A549 (cell line): ENCODE data around the gene SETD2. TPM values are rescaled to one million over a fixed set of nuclear protein-coding genes. Genes with fewer than 3 reads are reported as not detected.

Source experiments
- ATAC-seq, 2 experiments: fragments of 200-7000 bp in 1 of 2; fragments of >200 bp in 1 of 2; cut with Nextera tagmentation in 1 of 2; cut with Tn5 transposase in 1 of 2; 3 replicates each; pipeline versions ENCODE4 v1.8.0 to v1.9.1; 2018 to 2020; ENCODE audit warnings: mild to moderate bottlenecking in 1 of 2, moderate library complexity in 1 of 2
- CTCF ChIA-PET: fragments of 300-600 bp; sonication (Branson Sonifier 250); formaldehyde crosslinking; extraction: SDS; loops from one replicate; lab custom pipeline; 2021; ENCODE audit warnings: antibody characterized with exemption, inconsistent platforms; lab: Yijun Ruan, JAX
- POLR2A ChIA-PET: fragments of 350-600 bp; formaldehyde crosslinking; extraction: SDS; loops from one replicate; lab custom pipeline; 2021; ENCODE audit warnings: antibody characterized with exemption, inconsistent platforms; lab: Yijun Ruan, JAX
- DNase-seq, 2 experiments: peaks; one replicate each; pipeline versions ENCODE4 v3.0.0 to v3.0.0-alpha.2; 2011 to 2016; ENCODE audit warnings: low read depth in 1 of 2, low spot score in 1 of 2
- FAIRE-seq: peaks from 2 replicates; lab custom pipeline; 2011; peaks lifted over from hg19 to GRCh38; lab: Jason Lieb, UNC
- H3K27ac ChIP-seq, 2 experiments: fragments of >200 bp; sonication (Bioruptor Twin); formaldehyde crosslinking; 3 replicates each; pipeline ENCODE4 v1.5.1; 2016 to 2017
- H3K4me1 ChIP-seq: fragments of >200 bp; sonication (Bioruptor Twin); formaldehyde crosslinking; 3 replicates; pipeline ENCODE4 v1.6.1; 2016
- H3K4me2 ChIP-seq: fragments of >200 bp; sonication (Bioruptor Twin); formaldehyde crosslinking; 3 replicates; pipeline ENCODE4 v1.6.1; 2016
- H3K4me3 ChIP-seq: fragments of >200 bp; sonication (Bioruptor Twin); formaldehyde crosslinking; 3 replicates; pipeline ENCODE4 v1.5.1; 2016
- H3K9me3 ChIP-seq: fragments of >200 bp; sonication (Bioruptor Twin); formaldehyde crosslinking; 3 replicates; pipeline ENCODE4 v1.6.1; 2016
- BHLHE40 ChIP-seq: IDR thresholded peaks from 2 replicates; pipeline ENCODE4 v1.6.1; 2012; ENCODE audit warnings: low read depth, low read length, inconsistent platforms
- CBX2 ChIP-seq: fragments of 200-600 bp; sonication (generic); IDR thresholded peaks from 2 replicates; pipeline ENCODE4 v1.6.1; 2016; ENCODE audit warnings: low read depth, mild to moderate bottlenecking, borderline replicate concordance
- CHD2 ChIP-seq: fragments of 150-350 bp; IDR thresholded peaks from 2 replicates; pipeline ENCODE4 v1.6.1; 2014; ENCODE audit warnings: low read length; ENCODE audit not compliant: partially characterized antibody
- EP300 ChIP-seq, 2 experiments: fragments of >200 bp; sonication (Bioruptor Twin); formaldehyde crosslinking; IDR thresholded peaks; 2 replicates in 1 of 2; 3 replicates in 1 of 2; pipeline ENCODE4 v1.6.1; 2016 to 2017
- FOSB ChIP-seq: fragments of 250-450 bp; sonication (Bioruptor Pico); IDR thresholded peaks from 2 replicates; pipeline ENCODE4 v1.5.0; 2020; ENCODE audit warnings: mild to moderate bottlenecking, moderate library complexity
- FOSL2 ChIP-seq, 2 experiments: fragments of 450-650 bp in 1 of 2; fragments of >200 bp in 1 of 2; sonication (Bioruptor Twin) in 1 of 2; formaldehyde crosslinking; IDR thresholded peaks; 2 replicates each; pipeline versions ENCODE4 v1.5.0 to v1.6.1; 2016 to 2020; ENCODE audit warnings: mild to moderate bottlenecking in 1 of 2, moderate library complexity in 1 of 2
- FOXS1 ChIP-seq: fragments of 250-450 bp; sonication (Bioruptor Pico); IDR thresholded peaks from 2 replicates; pipeline ENCODE4 v1.5.0; 2020; ENCODE audit warnings: mild to moderate bottlenecking, moderate library complexity
- HES2 ChIP-seq: fragments of >200 bp; sonication (Bioruptor Twin); formaldehyde crosslinking; IDR thresholded peaks from 2 replicates; pipeline ENCODE4 v1.6.1; 2016
- JUN ChIP-seq, 2 experiments: fragments of >200 bp; sonication (Bioruptor Twin); formaldehyde crosslinking; IDR thresholded peaks; 2 replicates in 1 of 2; 3 replicates in 1 of 2; pipeline ENCODE4 v1.6.1; 2016 to 2017
- KDM1A ChIP-seq: fragments of 200-600 bp; sonication (generic); IDR thresholded peaks from 2 replicates; pipeline ENCODE4 v1.6.1; 2016; ENCODE audit warnings: low read depth, mild to moderate bottlenecking
- KDM5A ChIP-seq: fragments of 200-600 bp; sonication (generic); IDR thresholded peaks from 2 replicates; pipeline ENCODE4 v1.6.1; 2016; ENCODE audit warnings: antibody characterized with exemption, mild to moderate bottlenecking
- NPAS2 ChIP-seq: fragments of 250-450 bp; sonication (Bioruptor Pico); IDR thresholded peaks from 2 replicates; pipeline ENCODE4 v1.8.0; 2022; ENCODE audit warnings: mild to moderate bottlenecking, moderate library complexity, borderline replicate concordance
- NR3C1 ChIP-seq: fragments of >200 bp; sonication (Bioruptor Twin); formaldehyde crosslinking; IDR thresholded peaks from 3 replicates; pipeline ENCODE4 v1.6.1; 2017
- PBX3 ChIP-seq: IDR thresholded peaks from 2 replicates; pipeline ENCODE4 v1.6.1; 2012
- RFX5 ChIP-seq: fragments of 450-650 bp; IDR thresholded peaks from 2 replicates; pipeline ENCODE4 v1.7.1; 2014; ENCODE audit warnings: antibody characterized with exemption, mild to moderate bottlenecking, moderate library complexity
- RNF2 ChIP-seq: fragments of 200-600 bp; sonication (generic); IDR thresholded peaks from 2 replicates; pipeline ENCODE4 v1.6.1; 2016; ENCODE audit warnings: low read depth, mild to moderate bottlenecking, antibody characterized with exemption, moderate library complexity, borderline replicate concordance
- TP53 ChIP-seq: fragments of 250-450 bp; sonication (Bioruptor Pico); IDR thresholded peaks from 2 replicates; pipeline ENCODE4 v1.5.0; 2021; ENCODE audit warnings: mild to moderate bottlenecking, moderate library complexity
- ZC3H11A ChIP-seq: fragments of 450-650 bp; IDR thresholded peaks from 2 replicates; pipeline ENCODE4 v1.6.1; 2014; ENCODE audit warnings: antibody characterized with exemption, mild to moderate bottlenecking
- WGBS: methylation state at CpG from one replicate; pipeline ENCODE4 v1.1.6; 2017; ENCODE audit errors: missing lambda C conversion rate; 5-methylcytosine and 5-hydroxymethylcytosine counted together
- polyA plus RNA-seq, 4 experiments: library from polyadenylated mRNA; depleted of rRNA in 3 of 4; stranded (reverse); fragments of >200 nt; fragmentation: RNase III in 1 of 4; extraction: RNeasy Plus Mini Kit Qiagen cat#74134 plus additional on column Dnase treatment in 1 of 4; gene quantifications; 2 replicates in 3 of 4; 3 replicates in 1 of 4; pipeline ENCODE4 v1.2.3, GENCODE V29; 2011 to 2017
- TF ChIP-seq, protein P1 (sequence below): fragments of 200-600 bp; sonication (generic); IDR thresholded peaks from 2 replicates; pipeline ENCODE4 v1.6.1; 2016; ENCODE audit warnings: antibody characterized with exemption, mild to moderate bottlenecking, moderate library complexity
- TF ChIP-seq, protein P2 (sequence below): IDR thresholded peaks from 2 replicates; pipeline ENCODE4 v1.6.1; 2012

SETD2 gene
- polyA plus RNA-seq, 2 of the 4 experiments (the other 2 are of a cell fraction) = 16.8 to 26.1 TPM

GRCh38 chr3:46991406-46992165 is 172.3 kb downstream of the SETD2 start:
- peaks cover 16% of the 10 kb centered on the region for H3K4me1 ChIP-seq
- ChIA-PET CTCF (interaction anchor here (1.0 to 2.6 kb wide), 3 partner anchors 12 to 125 kb away, joined by 3 to 20 read pairs (median 4); partner anchors contain the start of gene NBEAL2), POLR2A (interaction anchor here (0.7 to 1.5 kb wide), 2 partner anchors 12 to 15 kb away, joined by 3 read pairs; partner anchors contain the start of gene NBEAL2)
- TF ChIP-seq FOSB = no peak
- no peak overlapping the region for H3K4me3 ChIP-seq
- no peak for DNase-seq
- FAIRE-seq = no peak
- H3K4me2 ChIP-seq = no peak overlapping the region
- ATAC-seq = no peak
- H3K27ac ChIP-seq = no peak overlapping the region
- no peaks in the 10 kb centered on the region for H3K9me3 ChIP-seq
- WGBS = 94% methylated on average over 9 of the region's 16 CpGs

GRCh38 chr3:46990573-46991374 is 173.1 kb downstream of the SETD2 start:
- WGBS = 96% methylated on average over 8 of the region's 11 CpGs
- CTCF ChIA-PET = interaction anchor here (1.2 kb wide), 1 partner anchor 67 kb away, joined by 4 read pairs; no protein-coding TSS in a partner anchor

More at GRCh38 chr3:46990573-46991374, 173.1 kb downstream of the SETD2 start:
- TF ChIP-seq NR3C1 (no peak), FOSL2 (IDR thresholded peaks at IDR 0.05) (no peak), FOSL2 (CRISPR knock-in tag; IDR thresholded peaks at IDR 0.05) (no peak), NPAS2 (CRISPR knock-in tag) (no peak), RFX5 (no peak), FOSB (no peak), JUN (IDR thresholded peaks at IDR 0.05) (no peak), PBX3 (no peak), CHD2 (no peak), RNF2 (no peak), ZC3H11A (no peak), BHLHE40 (no peak), CBX2 (no peak), KDM1A (no peak), KDM5A (no peak), FOXS1 (CRISPR knock-in tag) (no peak), EP300 (IDR thresholded peaks at IDR 0.05) (no peak), HES2 (no peak), TP53 (CRISPR knock-in tag) (no peak)
- TF ChIP-seq, protein P1, sequence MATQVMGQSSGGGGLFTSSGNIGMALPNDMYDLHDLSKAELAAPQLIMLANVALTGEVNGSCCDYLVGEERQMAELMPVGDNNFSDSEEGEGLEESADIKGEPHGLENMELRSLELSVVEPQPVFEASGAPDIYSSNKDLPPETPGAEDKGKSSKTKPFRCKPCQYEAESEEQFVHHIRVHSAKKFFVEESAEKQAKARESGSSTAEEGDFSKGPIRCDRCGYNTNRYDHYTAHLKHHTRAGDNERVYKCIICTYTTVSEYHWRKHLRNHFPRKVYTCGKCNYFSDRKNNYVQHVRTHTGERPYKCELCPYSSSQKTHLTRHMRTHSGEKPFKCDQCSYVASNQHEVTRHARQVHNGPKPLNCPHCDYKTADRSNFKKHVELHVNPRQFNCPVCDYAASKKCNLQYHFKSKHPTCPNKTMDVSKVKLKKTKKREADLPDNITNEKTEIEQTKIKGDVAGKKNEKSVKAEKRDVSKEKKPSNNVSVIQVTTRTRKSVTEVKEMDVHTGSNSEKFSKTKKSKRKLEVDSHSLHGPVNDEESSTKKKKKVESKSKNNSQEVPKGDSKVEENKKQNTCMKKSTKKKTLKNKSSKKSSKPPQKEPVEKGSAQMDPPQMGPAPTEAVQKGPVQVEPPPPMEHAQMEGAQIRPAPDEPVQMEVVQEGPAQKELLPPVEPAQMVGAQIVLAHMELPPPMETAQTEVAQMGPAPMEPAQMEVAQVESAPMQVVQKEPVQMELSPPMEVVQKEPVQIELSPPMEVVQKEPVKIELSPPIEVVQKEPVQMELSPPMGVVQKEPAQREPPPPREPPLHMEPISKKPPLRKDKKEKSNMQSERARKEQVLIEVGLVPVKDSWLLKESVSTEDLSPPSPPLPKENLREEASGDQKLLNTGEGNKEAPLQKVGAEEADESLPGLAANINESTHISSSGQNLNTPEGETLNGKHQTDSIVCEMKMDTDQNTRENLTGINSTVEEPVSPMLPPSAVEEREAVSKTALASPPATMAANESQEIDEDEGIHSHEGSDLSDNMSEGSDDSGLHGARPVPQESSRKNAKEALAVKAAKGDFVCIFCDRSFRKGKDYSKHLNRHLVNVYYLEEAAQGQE = no peak
- TF ChIP-seq, protein P2, sequence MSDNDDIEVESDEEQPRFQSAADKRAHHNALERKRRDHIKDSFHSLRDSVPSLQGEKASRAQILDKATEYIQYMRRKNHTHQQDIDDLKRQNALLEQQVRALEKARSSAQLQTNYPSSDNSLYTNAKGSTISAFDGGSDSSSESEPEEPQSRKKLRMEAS = no peak
- no peak overlapping the region for H3K4me3 ChIP-seq
- ATAC-seq (no peak), DNase-seq (no peak), FAIRE-seq (no peak)
- H3K4me2 ChIP-seq = no peak overlapping the region
- peaks cover 20% of the 10 kb centered on the region for H3K4me1 ChIP-seq
- H3K27ac ChIP-seq = no peak overlapping the region
- no peaks in the 10 kb centered on the region for H3K9me3 ChIP-seq
- POLR2A ChIA-PET = interaction anchor here (1.5 kb wide), 1 partner anchor 11 kb away, joined by 3 read pairs; the partner anchor contains the start of gene NBEAL2
